ENCODE results near the gene PHAF1. TPM values are rescaled to one million over a fixed set of nuclear protein-coding genes. Genes with fewer than 3 reads are reported as not detected.

The PHAF1 gene
- total and polyA plus RNA-seq, 4 donors = 12.6 to 20.7 (median 13.5) TPM

DNA sequence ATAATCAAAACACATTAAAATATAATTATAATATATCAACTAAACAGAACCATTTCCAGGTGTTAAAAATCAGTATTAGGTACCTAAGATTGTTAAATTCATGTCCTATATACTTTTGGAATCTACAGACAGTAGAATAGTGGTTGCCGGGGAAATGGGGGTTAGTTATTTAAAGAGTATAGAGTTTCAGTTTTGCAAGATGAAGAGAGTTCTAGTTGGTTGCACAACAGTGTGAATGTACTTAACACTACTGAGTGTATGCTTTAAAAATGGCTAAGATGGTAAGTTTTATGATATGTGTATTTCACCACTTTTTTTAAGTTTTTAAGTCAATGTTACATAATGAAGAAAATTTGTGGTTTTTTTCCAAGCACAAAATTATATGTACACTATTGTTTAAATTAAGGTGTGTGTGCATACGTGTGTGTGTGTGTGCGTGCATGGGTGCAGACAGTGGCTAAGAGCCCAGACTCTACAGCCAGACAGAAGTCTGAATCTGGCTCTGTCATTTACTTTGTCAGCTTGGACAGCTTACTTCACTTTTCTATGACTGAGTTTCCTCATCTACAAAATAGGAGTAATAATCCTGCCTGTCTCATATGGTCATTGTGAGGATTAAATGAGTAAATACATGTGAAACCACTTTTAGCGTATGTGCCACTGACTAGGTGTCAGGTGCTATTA is 25.3 kb upstream of the PHAF1 start:
- Histone ChIP-seq H3K9me3 (ENCODE audit: control insufficient read depth, low read length) (no peaks in the 10 kb centered on the region), H3K27ac (ENCODE audit: low read depth in 1 of 2, low read length in 2 of 2) (no peak overlapping the region), H3K36me3 (ENCODE audit: control insufficient read depth in 1 of 2, insufficient read depth in 2 of 2, low read length in 1 of 2) (peaks cover 0 to under 1% of the 10 kb centered on the region in 2 donors), H3K4me3 (ENCODE audit: low read length in 2 of 2) (no peak overlapping the region), H3K27me3 (ENCODE audit: control insufficient read depth in 1 of 2, insufficient read depth in 2 of 2, low read length in 1 of 2) (no peaks in the 10 kb centered on the region), H3K4me1 (ENCODE audit: control insufficient read depth in 1 of 2, insufficient read depth in 2 of 2, low read length in 2 of 2) (peaks cover 0 to 3% of the 10 kb centered on the region in 2 donors)
- no peak for ATAC-seq (ENCODE audit: low FRiP score)
- WGBS, 2 donors = 93 to 95% methylated on average over 4 of the region's 4 CpGs
- intact Hi-C loops (cut with DNase I) = loop anchor here in 1 of 2 donors (10.0 kb wide), 1 partner anchor 50 kb away; no protein-coding TSS in a partner anchor
- no peak for DNase-seq

DNA sequence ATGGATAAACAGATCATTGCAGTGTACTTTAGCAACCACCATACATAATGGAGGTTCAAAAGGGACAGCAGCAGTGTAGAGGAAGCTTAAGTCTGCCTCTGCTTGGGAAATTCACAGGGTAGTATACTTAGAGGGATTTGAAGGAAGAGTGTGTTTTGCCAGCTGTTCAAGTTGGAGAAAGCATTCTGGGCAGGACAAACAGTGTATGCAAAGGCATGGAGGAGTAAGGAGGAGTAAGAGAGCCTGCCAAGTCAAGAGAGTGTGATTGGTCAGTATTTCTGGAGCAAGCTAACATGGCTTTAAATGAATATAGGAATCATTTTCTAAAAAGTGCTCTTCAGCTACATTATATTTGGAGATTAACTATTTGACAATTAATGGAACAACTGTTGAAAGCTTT is 22.9 kb upstream of the PHAF1 start:
- Histone ChIP-seq H3K9me3 (ENCODE audit: control insufficient read depth, low read length) (no peaks in the 10 kb centered on the region), H3K27ac (ENCODE audit: low read depth in 1 of 2, low read length in 2 of 2) (no peak overlapping the region), H3K36me3 (ENCODE audit: control insufficient read depth in 1 of 2, insufficient read depth in 2 of 2, low read length in 1 of 2) (no peaks in the 10 kb centered on the region), H3K4me3 (ENCODE audit: low read length in 2 of 2) (no peak overlapping the region), H3K27me3 (ENCODE audit: control insufficient read depth in 1 of 2, insufficient read depth in 2 of 2, low read length in 1 of 2) (no peaks in the 10 kb centered on the region), H3K4me1 (ENCODE audit: control insufficient read depth in 1 of 2, insufficient read depth in 2 of 2, low read length in 2 of 2) (peaks cover 0 to 5% of the 10 kb centered on the region in 2 donors)
- intact Hi-C loops (cut with DNase I) = loop anchor here in 1 of 2 donors (10.0 kb wide), 1 partner anchor 52 kb away; no protein-coding TSS in a partner anchor
- DNase-seq (no peak), ATAC-seq (ENCODE audit: low FRiP score) (no peak)

DNA sequence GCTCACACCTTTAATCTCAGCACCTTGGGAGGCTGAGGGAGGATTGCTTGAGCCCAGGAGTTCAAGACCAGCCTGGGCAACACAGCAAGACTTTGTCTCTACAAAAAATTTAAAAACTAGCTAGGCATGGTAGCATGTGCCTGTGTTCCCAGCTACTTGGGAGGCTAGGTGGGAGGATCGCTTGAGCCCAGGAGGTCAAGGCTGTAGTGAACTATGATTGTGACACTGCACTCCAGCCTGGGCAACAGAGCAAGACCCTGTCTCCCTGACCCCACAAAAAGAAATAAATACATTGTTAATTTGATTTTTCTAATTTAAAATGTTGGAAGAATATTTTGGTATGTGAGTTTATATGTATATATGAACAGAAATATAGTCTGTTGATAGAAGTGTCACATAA is 22.4 kb upstream of the PHAF1 start:
- ATAC-seq (ENCODE audit: low FRiP score) (no peak), DNase-seq (no peak)
- Histone ChIP-seq H3K4me3 (ENCODE audit: low read length in 2 of 2) (no peak overlapping the region), H3K27ac (ENCODE audit: low read depth in 1 of 2, low read length in 2 of 2) (no peak overlapping the region), H3K4me1 (ENCODE audit: control insufficient read depth in 1 of 2, insufficient read depth in 2 of 2, low read length in 2 of 2) (peaks cover 0 to 5% of the 10 kb centered on the region in 2 donors), H3K9me3 (ENCODE audit: control insufficient read depth, low read length) (no peaks in the 10 kb centered on the region), H3K36me3 (ENCODE audit: control insufficient read depth in 1 of 2, insufficient read depth in 2 of 2, low read length in 1 of 2) (no peaks in the 10 kb centered on the region), H3K27me3 (ENCODE audit: control insufficient read depth in 1 of 2, insufficient read depth in 2 of 2, low read length in 1 of 2) (no peaks in the 10 kb centered on the region)
- 97 to 100% methylated on average over 1 of the region's 1 CpG for WGBS, 2 donors
- intact Hi-C loops (cut with DNase I) = loop anchor here in 1 of 2 donors (10.0 kb wide), 1 partner anchor 52 kb away; no protein-coding TSS in a partner anchor

DNA sequence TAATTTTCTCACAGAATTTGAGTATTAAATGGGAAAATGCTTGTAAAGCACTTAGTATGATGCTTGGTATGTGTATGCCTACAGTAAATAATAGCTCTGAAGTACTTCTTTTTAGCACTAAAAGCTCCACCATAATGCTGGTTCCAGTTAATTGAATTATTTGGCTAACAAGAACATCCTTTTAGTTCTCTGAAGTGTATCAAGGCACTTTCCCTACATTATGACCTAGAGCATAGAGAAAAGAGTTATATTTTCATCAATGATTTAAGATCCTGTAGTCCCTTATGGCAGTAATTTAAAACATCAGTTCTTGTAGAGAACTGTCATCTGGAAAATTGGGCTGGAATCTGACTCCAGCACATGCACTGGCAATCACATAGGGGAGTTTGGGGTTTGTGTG is 21.9 kb upstream of the PHAF1 start:
- no peaks in the 10 kb centered on the region for H3K27me3 ChIP-seq (ENCODE audit: control insufficient read depth in 1 of 2, insufficient read depth in 2 of 2, low read length in 1 of 2)
- intact Hi-C loops (cut with DNase I) = loop anchor here in 1 of 2 donors (10.0 kb wide), 1 partner anchor 53 kb away; no protein-coding TSS in a partner anchor
- ATAC-seq (ENCODE audit: low FRiP score) (no peak), DNase-seq (no peak)
- no peak overlapping the region for H3K4me3 ChIP-seq (ENCODE audit: low read length in 2 of 2)
- no peaks in the 10 kb centered on the region for H3K9me3 ChIP-seq (ENCODE audit: control insufficient read depth, low read length)
- H3K4me1 ChIP-seq (ENCODE audit: control insufficient read depth in 1 of 2, insufficient read depth in 2 of 2, low read length in 2 of 2) = peaks cover 0 to 5% of the 10 kb centered on the region in 2 donors
- no peak overlapping the region for H3K27ac ChIP-seq (ENCODE audit: low read depth in 1 of 2, low read length in 2 of 2)
- no peaks in the 10 kb centered on the region for H3K36me3 ChIP-seq (ENCODE audit: control insufficient read depth in 1 of 2, insufficient read depth in 2 of 2, low read length in 1 of 2)

GRCh38 chr16:67088551-67088950 is 21.2 kb upstream of the PHAF1 start:
- no peak for DNase-seq
- WGBS, 2 donors = 27 to 56% methylated on average over 4 of the region's 4 CpGs
- no peak overlapping the region for H3K4me3 ChIP-seq (ENCODE audit: low read length in 2 of 2)
- peaks cover 0 to 5% of the 10 kb centered on the region in 2 donors for H3K4me1 ChIP-seq (ENCODE audit: control insufficient read depth in 1 of 2, insufficient read depth in 2 of 2, low read length in 2 of 2)
- intact Hi-C loops (cut with DNase I) = loop anchor here in 1 of 2 donors (10.0 kb wide), 1 partner anchor 54 kb away; no protein-coding TSS in a partner anchor
- no peak for ATAC-seq (ENCODE audit: low FRiP score)
- H3K27ac ChIP-seq (ENCODE audit: low read depth in 1 of 2, low read length in 2 of 2) = no peak overlapping the region
- no peaks in the 10 kb centered on the region for H3K27me3 ChIP-seq (ENCODE audit: control insufficient read depth in 1 of 2, insufficient read depth in 2 of 2, low read length in 1 of 2)
- no peaks in the 10 kb centered on the region for H3K36me3 ChIP-seq (ENCODE audit: control insufficient read depth in 1 of 2, insufficient read depth in 2 of 2, low read length in 1 of 2)
- H3K9me3 ChIP-seq (ENCODE audit: control insufficient read depth, low read length) = no peaks in the 10 kb centered on the region

GRCh38 chr16:67089101-67089500 is 20.6 kb upstream of the PHAF1 start:
- Histone ChIP-seq H3K27ac (ENCODE audit: low read depth in 1 of 2, low read length in 2 of 2) (no peak overlapping the region), H3K36me3 (ENCODE audit: control insufficient read depth in 1 of 2, insufficient read depth in 2 of 2, low read length in 1 of 2) (no peaks in the 10 kb centered on the region), H3K4me3 (ENCODE audit: low read length in 2 of 2) (no peak overlapping the region), H3K9me3 (ENCODE audit: control insufficient read depth, low read length) (no peaks in the 10 kb centered on the region), H3K4me1 (ENCODE audit: control insufficient read depth in 1 of 2, insufficient read depth in 2 of 2, low read length in 2 of 2) (peaks cover 0 to 5% of the 10 kb centered on the region in 2 donors), H3K27me3 (ENCODE audit: control insufficient read depth in 1 of 2, insufficient read depth in 2 of 2, low read length in 1 of 2) (no peaks in the 10 kb centered on the region)
- intact Hi-C loops (cut with DNase I) = loop anchor here in 1 of 2 donors (10.0 kb wide), 1 partner anchor 54 kb away; no protein-coding TSS in a partner anchor
- DNase-seq = no peak
- no peak for ATAC-seq (ENCODE audit: low FRiP score)

- WGBS, 2 donors = 86 to 92% methylated on average over 4 of the region's 4 CpGs
- no peak for ATAC-seq (ENCODE audit: low FRiP score)
- Histone ChIP-seq H3K9me3 (ENCODE audit: control insufficient read depth, low read length) (no peaks in the 10 kb centered on the region), H3K27me3 (ENCODE audit: control insufficient read depth in 1 of 2, insufficient read depth in 2 of 2, low read length in 1 of 2) (no peaks in the 10 kb centered on the region), H3K27ac (ENCODE audit: low read depth in 1 of 2, low read length in 2 of 2) (no peak overlapping the region), H3K36me3 (ENCODE audit: control insufficient read depth in 1 of 2, insufficient read depth in 2 of 2, low read length in 1 of 2) (no peaks in the 10 kb centered on the region), H3K4me3 (ENCODE audit: low read length in 2 of 2) (no peak overlapping the region), H3K4me1 (ENCODE audit: control insufficient read depth in 1 of 2, insufficient read depth in 2 of 2, low read length in 2 of 2) (peaks cover 0 to 2% of the 10 kb centered on the region in 2 donors)
- intact Hi-C loops (cut with DNase I) = no loop called here
- DNase-seq = no peak
Observed at GRCh38 chr16:67091906-67092566, 17.7 kb upstream of the PHAF1 start.

DNA sequence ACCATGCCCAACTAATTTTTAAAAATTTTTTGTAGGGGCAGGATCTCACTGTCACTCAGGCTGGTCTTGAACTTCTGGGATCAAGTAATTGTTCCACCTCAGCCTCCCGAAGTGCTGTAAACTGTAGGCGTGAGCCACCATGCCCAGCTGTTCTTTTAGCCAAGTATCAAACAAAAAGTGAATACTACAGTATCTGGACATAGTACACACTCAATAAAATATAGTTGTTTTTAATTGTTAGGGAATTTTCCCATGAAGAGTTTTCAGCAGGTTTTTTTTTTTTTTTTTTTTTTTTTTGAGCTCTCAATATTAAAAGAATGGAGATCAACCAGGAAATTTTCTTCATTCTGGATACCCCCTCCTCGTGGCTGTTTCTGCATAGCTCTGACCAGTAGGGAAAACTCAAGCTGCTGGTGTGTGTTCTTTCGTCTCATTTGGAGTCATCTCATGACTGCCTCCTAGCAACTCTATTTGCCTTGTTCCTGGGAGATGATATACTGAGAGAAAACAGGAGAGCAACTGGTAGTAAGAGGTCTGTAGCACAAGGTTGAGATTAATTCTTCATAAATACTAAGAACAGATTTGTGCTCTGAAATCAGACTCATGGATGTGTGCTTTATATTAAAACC is 16.5 kb upstream of the PHAF1 start:
- Histone ChIP-seq H3K9me3 (ENCODE audit: control insufficient read depth, low read length) (no peaks in the 10 kb centered on the region), H3K27ac (ENCODE audit: low read depth in 1 of 2, low read length in 2 of 2) (no peak overlapping the region), H3K27me3 (ENCODE audit: control insufficient read depth in 1 of 2, insufficient read depth in 2 of 2, low read length in 1 of 2) (no peaks in the 10 kb centered on the region), H3K36me3 (ENCODE audit: control insufficient read depth in 1 of 2, insufficient read depth in 2 of 2, low read length in 1 of 2) (no peaks in the 10 kb centered on the region), H3K4me1 (ENCODE audit: control insufficient read depth in 1 of 2, insufficient read depth in 2 of 2, low read length in 2 of 2) (peaks cover 0 to 2% of the 10 kb centered on the region in 2 donors), H3K4me3 (ENCODE audit: low read length in 2 of 2) (no peak overlapping the region)
- intact Hi-C loops (cut with DNase I) = no loop called here
- WGBS, 2 donors = 89 to 91% methylated on average over 4 of the region's 4 CpGs
- no peak for ATAC-seq (ENCODE audit: low FRiP score)
- DNase-seq = no peak
